ENCODE results near the gene TMPRSS11D. TPM values are rescaled to one million over a fixed set of nuclear protein-coding genes. Genes with fewer than 3 reads are reported as not detected.

Gene TMPRSS11D
- total RNA-seq, 4 donors from 2014 or later, result 45.0 to 208 (median 163) TPM

- no peaks in the 10 kb centered on the region for H3K27me3 ChIP-seq
- TF ChIP-seq CTCF (IDR thresholded peaks at IDR 0.05) (no peak), POLR2A (IDR thresholded peaks at IDR 0.05) (no peak)
- intact Hi-C loops (cut with DNase I), result no loop called here
These were observed 899 bp upstream of the TMPRSS11D start for GRCh38 chr4:67884701-67885100.

GRCh38 chr4:67883458-67883857 lies 344 bp downstream of the TMPRSS11D start:
- WGBS, 2 donors, result 78 to 82% methylated on average over 5 of the region's 5 CpGs
- H3K27ac ChIP-seq, result peak overlapping the region in 3 of 4 donors; percentile 59 to 80 (median 63)
- no peaks in the 10 kb centered on the region for H3K36me3 ChIP-seq
- peaks cover 0 to 42% (median 7%) of the 10 kb centered on the region in 3 donors for H3K4me1 ChIP-seq
- H3K9me3 ChIP-seq, result no peaks in the 10 kb centered on the region
- peak overlapping the region; percentile 5 to 54 (median 26) for H3K4me3 ChIP-seq
- TF ChIP-seq CTCF (IDR thresholded peaks at IDR 0.05) (no peak), POLR2A (IDR thresholded peaks at IDR 0.05) (no peak)
- H3K27me3 ChIP-seq, result no peaks in the 10 kb centered on the region
- intact Hi-C loops (cut with DNase I), result no loop called here
- no peak for DNase-seq

More at GRCh38 chr4:67884701-67885100, 899 bp upstream of the TMPRSS11D start:
- Histone ChIP-seq H3K9me3 (no peaks in the 10 kb centered on the region), H3K27ac (peak overlapping the region in 3 of 4 donors; percentile 59 to 80 (median 63)), H3K36me3 (no peaks in the 10 kb centered on the region), H3K4me3 (no peak overlapping the region), H3K4me1 (peaks cover 0 to 46% (median 7%) of the 10 kb centered on the region in 3 donors)
- no peak for DNase-seq

DNA sequence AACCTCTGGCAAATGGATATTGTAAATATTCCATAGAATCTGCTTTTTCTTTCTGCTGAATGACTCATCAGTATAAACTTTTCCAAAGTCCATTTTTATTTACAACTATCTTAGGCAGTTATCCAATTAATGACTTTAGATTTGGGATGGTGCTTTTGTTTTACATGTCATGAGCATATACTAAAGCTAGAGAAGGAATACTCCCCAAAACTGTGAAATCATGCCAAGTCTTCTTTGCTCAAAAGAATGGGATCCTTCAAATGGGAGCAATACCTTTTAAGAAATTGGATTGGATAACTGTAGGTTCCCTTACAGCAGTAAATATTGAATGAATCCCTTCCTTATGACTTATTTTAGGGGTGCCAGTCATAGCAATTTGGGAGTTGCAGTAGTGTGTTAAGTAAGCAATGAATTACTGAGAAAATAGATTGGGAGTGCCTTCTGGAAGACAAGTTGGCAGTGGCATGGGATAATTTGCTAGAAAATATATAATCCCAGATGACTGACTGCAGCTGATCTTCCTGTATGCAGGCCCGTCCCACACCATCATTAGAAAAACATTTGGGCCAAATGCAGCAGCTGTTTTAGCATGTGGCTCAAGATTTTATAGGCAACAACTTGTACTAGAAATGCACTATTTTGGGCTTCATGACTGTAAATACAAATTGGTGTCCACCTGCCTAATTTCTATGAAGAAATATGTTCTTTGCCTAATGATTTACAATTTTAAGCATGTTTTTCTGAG lies 2.8 kb downstream of the TMPRSS11D start:
- Histone ChIP-seq H3K4me3 (peak overlapping the region in 3 of 4 donors; percentile 25 to 54 (median 26)), H3K9me3 (no peaks in the 10 kb centered on the region), H3K27ac (peak overlapping the region; percentile 51 to 80 (median 63)), H3K4me1 (peaks cover 0 to 34% (median 5%) of the 10 kb centered on the region in 3 donors), H3K27me3 (no peaks in the 10 kb centered on the region), H3K36me3 (no peaks in the 10 kb centered on the region)
- no peak for TF ChIP-seq POLR2A (IDR thresholded peaks at IDR 0.05)
- no peak for TF ChIP-seq CTCF (IDR thresholded peaks at IDR 0.05)
- WGBS, 2 donors, result 10 to 18% methylated on average over 1 of the region's 1 CpG
- intact Hi-C loops (cut with DNase I), result no loop called here
- no peak for DNase-seq

GRCh38 chr4:67879486-67879885 lies 4.3 kb downstream of the TMPRSS11D start:
- H3K36me3 ChIP-seq, result no peaks in the 10 kb centered on the region
- H3K27me3 ChIP-seq, result no peaks in the 10 kb centered on the region
- DNase-seq, result no peak
- TF ChIP-seq POLR2A (IDR thresholded peaks at IDR 0.05), result no peak
- TF ChIP-seq CTCF (IDR thresholded peaks at IDR 0.05), result no peak
- H3K9me3 ChIP-seq, result no peaks in the 10 kb centered on the region
- WGBS, 2 donors, result 82 to 86% methylated on average over 3 of the region's 3 CpGs
- H3K4me3 ChIP-seq, result no peak overlapping the region
- intact Hi-C loops (cut with DNase I), result no loop called here
- peaks cover 0 to 40% (median 0%) of the 10 kb centered on the region in 3 donors for H3K4me1 ChIP-seq
- H3K27ac ChIP-seq, result no peak overlapping the region

DNA sequence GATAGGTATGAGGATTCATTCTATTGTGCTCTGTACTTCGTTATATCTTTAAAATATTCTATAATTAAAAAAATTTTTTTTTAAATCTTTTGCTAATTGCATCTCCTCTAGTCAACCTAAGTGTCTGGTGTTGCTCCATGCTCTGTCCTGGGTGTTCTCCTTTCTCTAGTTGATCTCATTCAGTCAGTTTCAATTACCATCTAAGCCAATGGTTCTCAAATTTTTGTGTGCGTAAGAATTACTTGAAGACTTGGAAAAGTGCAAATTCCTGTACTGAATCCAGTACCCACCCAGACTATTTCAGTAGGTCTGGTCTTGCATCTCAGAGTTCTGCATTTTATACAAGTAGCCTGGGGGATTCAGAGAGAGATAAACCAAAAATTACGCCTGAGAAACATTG lies 6.7 kb downstream of the TMPRSS11D start:
- no peak for DNase-seq
- Histone ChIP-seq H3K27ac (no peak overlapping the region), H3K9me3 (no peaks in the 10 kb centered on the region), H3K4me1 (peaks cover 0 to 57% (median 2%) of the 10 kb centered on the region in 3 donors), H3K4me3 (no peak overlapping the region), H3K36me3 (no peaks in the 10 kb centered on the region), H3K27me3 (no peaks in the 10 kb centered on the region)
- TF ChIP-seq CTCF (IDR thresholded peaks at IDR 0.05) (no peak), POLR2A (IDR thresholded peaks at IDR 0.05) (no peak)
- intact Hi-C loops (cut with DNase I), result no loop called here
- WGBS, 2 donors, result 88 to 89% methylated on average over 3 of the region's 3 CpGs

Data from esophagus squamous epithelium (tissue), 5 donors.